ENCODE data around the gene KHDC3L. TPM values are rescaled to one million over a fixed set of nuclear protein-coding genes. Genes with fewer than 3 reads are reported as not detected.
"Not testable (repeated sequence)": the region's sequence is repeated elsewhere in the genome, so short reads cannot be mapped to it uniquely, and the experiment has no call there.

The KHDC3L gene
- total RNA-seq, 2 donors from 2014 or later, result not detected

DNA sequence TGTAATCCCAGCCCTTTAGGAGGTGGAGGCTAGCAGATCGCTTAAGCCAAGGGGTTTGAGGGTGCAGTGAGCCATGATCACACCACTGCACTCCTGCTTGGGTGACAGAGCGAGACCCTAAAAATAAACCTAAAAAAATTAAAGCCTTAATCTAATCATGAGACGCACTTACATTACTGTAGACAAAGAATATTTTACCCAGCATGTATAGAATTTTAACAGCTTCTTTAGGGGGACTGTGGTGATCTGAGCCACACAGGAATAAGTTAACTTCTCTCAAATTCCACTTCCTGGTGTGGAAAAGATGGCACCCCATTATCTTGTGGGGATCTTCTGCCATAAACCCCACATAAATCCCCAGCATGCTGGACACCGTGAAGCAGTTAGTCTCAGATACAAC lies 9.5 kb downstream of the KHDC3L start:
- H3K36me3 ChIP-seq, result no peaks in the 10 kb centered on the region
- peaks cover 0 to 17% of the 10 kb centered on the region in 2 donors for H3K9me3 ChIP-seq
- H3K27me3 ChIP-seq, result no peaks in the 10 kb centered on the region
- H3K4me3 ChIP-seq, result no peak overlapping the region
- H3K27ac ChIP-seq, result no peak overlapping the region
- H3K4me1 ChIP-seq, result no peaks in the 10 kb centered on the region
- DNase-seq (ENCODE audit: low spot score), result no peak
- TF ChIP-seq, protein P1, sequence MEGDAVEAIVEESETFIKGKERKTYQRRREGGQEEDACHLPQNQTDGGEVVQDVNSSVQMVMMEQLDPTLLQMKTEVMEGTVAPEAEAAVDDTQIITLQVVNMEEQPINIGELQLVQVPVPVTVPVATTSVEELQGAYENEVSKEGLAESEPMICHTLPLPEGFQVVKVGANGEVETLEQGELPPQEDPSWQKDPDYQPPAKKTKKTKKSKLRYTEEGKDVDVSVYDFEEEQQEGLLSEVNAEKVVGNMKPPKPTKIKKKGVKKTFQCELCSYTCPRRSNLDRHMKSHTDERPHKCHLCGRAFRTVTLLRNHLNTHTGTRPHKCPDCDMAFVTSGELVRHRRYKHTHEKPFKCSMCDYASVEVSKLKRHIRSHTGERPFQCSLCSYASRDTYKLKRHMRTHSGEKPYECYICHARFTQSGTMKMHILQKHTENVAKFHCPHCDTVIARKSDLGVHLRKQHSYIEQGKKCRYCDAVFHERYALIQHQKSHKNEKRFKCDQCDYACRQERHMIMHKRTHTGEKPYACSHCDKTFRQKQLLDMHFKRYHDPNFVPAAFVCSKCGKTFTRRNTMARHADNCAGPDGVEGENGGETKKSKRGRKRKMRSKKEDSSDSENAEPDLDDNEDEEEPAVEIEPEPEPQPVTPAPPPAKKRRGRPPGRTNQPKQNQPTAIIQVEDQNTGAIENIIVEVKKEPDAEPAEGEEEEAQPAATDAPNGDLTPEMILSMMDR (IDR thresholded peaks at IDR 0.05), result no peak

GRCh38 chr6:73372516-73372915 lies 10.1 kb downstream of the KHDC3L start:
- H3K4me1 ChIP-seq, result no peaks in the 10 kb centered on the region
- H3K27ac ChIP-seq, result no peak overlapping the region
- TF ChIP-seq, protein P1 (IDR thresholded peaks at IDR 0.05), result no peak
- H3K27me3 ChIP-seq, result no peaks in the 10 kb centered on the region
- H3K4me3 ChIP-seq, result no peak overlapping the region
- no peaks in the 10 kb centered on the region for H3K36me3 ChIP-seq
- no peak for DNase-seq (ENCODE audit: low spot score)
- H3K9me3 ChIP-seq, result peaks cover 0 to 17% of the 10 kb centered on the region in 2 donors

GRCh38 chr6:73375216-73375615 lies 12.8 kb downstream of the KHDC3L start:
- H3K4me3 ChIP-seq, result no peak overlapping the region
- no peaks in the 10 kb centered on the region for H3K27me3 ChIP-seq
- no peak for DNase-seq (ENCODE audit: low spot score)
- TF ChIP-seq, protein P1 (IDR thresholded peaks at IDR 0.05), result no peak
- H3K36me3 ChIP-seq, result no peaks in the 10 kb centered on the region
- no peaks in the 10 kb centered on the region for H3K4me1 ChIP-seq
- H3K27ac ChIP-seq, result no peak overlapping the region
- peaks cover 0 to 17% of the 10 kb centered on the region in 2 donors for H3K9me3 ChIP-seq

DNA sequence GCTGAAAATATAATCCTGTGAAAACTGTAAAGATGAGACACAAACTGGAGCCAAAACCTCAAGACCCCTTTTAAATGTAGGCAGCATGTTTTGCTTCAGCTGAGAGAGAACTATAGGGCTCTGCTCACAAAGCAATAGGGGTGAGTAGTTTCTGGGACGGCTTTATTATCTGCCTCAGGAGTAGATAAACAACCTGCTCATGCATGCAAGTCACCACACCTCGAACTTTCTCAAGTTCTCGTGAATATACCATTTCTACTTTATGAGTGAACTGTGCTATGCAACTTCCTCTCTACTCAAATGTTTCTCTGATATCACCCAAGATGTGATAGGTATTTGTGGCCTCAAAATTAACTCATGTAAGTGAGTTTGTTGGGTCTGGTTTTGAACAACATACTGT lies 14.8 kb downstream of the KHDC3L start:
- TF ChIP-seq, protein P1 (IDR thresholded peaks at IDR 0.05), result no peak
- Histone ChIP-seq H3K27ac (no peak overlapping the region), H3K27me3 (no peaks in the 10 kb centered on the region), H3K4me3 (no peak overlapping the region), H3K4me1 (no peaks in the 10 kb centered on the region), H3K36me3 (no peaks in the 10 kb centered on the region), H3K9me3 (peaks cover 0 to 5% of the 10 kb centered on the region in 2 donors)
- DNase-seq (ENCODE audit: low spot score), result no peak

- not testable (repeated sequence) for H3K36me3 ChIP-seq; DNase-seq (ENCODE audit: low spot score)
These were observed 19.1 kb downstream of the KHDC3L start for GRCh38 chr6:73381531-73381930.

DNA sequence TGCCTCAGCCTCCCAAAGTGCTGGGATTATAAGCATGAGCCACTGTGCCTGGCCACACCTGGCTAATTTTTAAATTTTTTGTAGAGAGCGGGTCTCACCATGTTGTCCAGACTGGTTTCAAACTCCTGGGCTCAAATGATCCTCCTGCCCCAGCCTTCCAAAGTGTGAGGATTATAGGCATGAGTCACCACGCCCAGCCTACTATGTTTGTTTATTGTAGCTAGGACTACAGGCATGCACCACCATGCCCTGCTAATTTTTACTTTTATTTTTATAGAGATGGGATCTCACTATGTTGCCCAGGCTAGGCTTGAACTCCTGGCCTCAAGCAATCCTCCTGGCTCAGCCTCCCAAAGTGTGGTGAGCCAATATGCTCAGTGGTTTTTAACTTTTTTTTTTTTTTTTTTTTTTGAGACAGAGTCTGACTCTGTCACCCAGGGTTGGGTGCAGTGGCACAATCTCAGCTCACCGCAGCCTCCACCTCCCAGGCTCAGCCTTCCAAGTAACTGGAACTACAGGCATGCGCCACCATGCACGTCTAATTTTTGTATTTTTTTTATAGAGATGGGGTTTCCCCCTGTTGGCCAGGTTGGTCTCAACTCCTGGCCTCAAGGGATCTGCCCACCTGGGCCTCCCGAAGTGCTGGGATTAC lies 20.1 kb downstream of the KHDC3L start:
- Histone ChIP-seq H3K9me3 (no peaks in the 10 kb centered on the region), H3K36me3 (no peaks in the 10 kb centered on the region), H3K27ac (no peak overlapping the region), H3K4me1 (no peaks in the 10 kb centered on the region), H3K4me3 (no peak overlapping the region), H3K27me3 (no peaks in the 10 kb centered on the region)
- TF ChIP-seq, protein P1 (IDR thresholded peaks at IDR 0.05), result no peak
- DNase-seq (ENCODE audit: low spot score), result no peak

More at GRCh38 chr6:73381531-73381930, 19.1 kb downstream of the KHDC3L start:
- H3K27ac ChIP-seq, H3K4me3 ChIP-seq, H3K27me3 ChIP-seq, H3K9me3 ChIP-seq, H3K4me1 ChIP-seq: not testable (repeated sequence)

Measured in right atrium auricular region (tissue), 2 donors.